Fibroblast of upper back skin (primary cell): ENCODE measurements around the gene NPC1L1.

Experiments
- DNase-seq: peaks from one replicate; pipeline ENCODE4 v3.0.0-alpha.2; 2013

Gene NPC1L1

DNA sequence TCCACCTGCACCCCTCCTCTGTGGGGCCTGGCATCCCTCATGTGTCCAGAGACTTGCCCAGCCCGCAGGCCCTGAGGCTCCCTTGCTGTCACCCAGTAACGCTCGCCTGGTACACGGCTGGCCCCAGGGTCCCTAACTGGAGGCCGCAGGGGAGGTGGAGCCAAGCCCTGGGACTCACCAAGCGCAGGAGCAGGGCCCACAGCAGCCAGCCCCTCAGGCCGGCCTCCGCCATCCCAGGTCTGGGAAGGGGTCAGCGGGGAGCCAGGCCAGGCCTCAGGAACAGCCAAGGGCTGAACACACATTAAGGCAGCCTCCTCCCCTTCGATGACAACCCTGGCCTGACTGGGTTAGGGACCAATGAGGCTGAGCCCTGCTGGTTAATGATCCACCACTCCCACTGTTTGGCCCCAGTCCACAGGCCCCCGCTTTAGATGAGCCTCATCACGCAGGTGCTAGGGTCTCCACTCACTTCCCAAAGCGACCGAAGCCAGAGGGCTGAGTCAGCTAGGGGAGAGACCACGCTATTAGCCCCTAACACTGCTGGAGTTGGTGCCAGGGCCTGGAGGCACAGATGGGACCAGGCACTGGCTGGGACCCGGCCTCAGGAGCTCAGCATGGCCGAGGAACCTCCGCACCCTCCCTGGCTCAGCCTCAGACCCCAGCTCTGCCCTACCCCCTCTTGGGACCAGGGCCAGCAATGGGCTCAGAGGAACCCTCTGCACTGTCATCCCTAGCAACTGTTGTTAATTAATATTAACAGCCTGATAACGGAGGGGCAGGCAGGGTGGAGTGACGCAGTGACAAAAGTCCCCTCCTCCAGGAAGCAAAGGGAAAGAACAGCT is at the start of gene NPC1L1:
NPC1L1 (minus strand) TSS at position 303 of the 842 bp plus-strand sequence; CDS start at position 232, 71 bp downstream.
- DNase-seq: no peak

- no peak for DNase-seq
These were observed 49.8 kb upstream of the NPC1L1 start for GRCh38 chr7:44590910-44591309.

DNA sequence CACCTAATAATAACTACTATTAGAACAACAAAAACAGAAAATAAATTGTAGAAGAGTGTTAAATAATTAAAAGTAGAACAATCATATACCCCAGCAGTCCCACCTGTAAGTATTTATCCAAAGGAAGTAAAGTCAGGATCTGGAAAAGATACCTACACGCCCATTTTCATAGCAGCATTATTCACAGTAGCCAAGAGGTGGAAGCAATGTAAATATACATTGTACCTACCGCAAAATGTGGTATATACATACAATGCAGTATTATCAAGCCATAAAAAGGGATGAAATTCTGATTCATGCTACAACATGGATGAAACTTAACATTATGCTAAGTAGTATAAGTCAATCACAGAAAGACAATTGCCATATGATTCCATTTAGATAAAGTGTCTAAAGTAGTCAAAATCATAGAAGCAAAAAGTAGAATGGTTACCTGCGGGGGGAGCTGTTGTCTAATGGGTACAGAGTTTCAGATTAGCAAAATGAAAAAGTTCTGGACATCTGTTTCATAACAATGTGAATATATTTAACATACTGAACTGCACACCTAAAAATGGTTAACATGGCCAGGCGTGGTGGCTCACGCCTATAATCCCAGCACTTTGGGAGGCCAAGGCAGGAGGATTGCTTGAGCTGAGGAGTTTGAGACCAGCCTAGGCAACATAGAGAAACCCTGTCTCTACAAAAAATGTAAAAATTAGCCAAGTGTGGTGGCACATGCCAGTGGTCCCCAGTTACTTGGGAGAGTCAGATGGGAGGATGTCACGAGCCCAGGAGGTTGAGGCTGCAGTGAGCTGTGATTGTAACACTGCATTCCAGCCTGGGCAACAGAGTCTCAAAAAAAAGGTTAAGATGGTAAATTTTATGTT is 46.9 kb upstream of the NPC1L1 start:
- DNase-seq: peak; percentile 70

DNA sequence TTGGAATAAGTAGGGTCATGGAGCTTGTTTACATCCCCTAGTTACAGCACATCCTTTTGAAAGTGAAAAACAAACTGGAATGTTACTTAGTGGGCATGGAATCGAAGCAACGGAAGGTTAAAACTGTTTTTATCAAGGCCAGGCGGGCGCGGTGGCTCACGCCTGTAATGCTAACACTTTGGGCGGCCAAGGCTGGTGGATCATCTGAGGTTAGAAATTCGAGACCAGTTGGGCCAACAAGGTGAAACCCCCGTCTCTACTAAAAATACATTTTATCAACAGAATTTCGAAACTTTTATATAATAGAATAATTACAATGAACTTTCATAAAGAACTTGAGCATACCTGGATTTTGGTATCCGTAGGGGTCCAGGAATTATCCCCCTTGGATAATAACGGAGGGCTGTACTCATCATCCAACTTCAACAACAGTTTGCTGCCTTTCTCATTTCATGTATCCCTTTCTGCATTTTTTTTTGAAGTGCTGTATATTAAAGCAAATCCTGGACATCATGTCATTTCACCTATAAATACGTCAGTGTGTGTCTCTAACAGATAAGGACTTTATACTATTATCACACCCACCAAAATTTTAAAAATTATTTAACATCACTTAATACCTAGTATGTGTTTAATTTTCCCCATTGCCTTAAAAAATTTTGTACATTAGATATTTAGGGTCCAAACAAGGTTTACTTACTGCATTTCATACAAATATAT is 42.2 kb upstream of the NPC1L1 start:
- DNase-seq: no peak

- peak; percentile 99 for DNase-seq
These were observed 40.9 kb upstream of the NPC1L1 start, which contains the start of gene TMED4 for GRCh38 chr7:44581879-44582603. TMED4 (minus strand) TSS chr7:44582231; CDS start chr7:44582206, 25 bp downstream.

GRCh38 chr7:44580945-44581878 is 40.1 kb upstream of the NPC1L1 start:
- no peak for DNase-seq

DNA sequence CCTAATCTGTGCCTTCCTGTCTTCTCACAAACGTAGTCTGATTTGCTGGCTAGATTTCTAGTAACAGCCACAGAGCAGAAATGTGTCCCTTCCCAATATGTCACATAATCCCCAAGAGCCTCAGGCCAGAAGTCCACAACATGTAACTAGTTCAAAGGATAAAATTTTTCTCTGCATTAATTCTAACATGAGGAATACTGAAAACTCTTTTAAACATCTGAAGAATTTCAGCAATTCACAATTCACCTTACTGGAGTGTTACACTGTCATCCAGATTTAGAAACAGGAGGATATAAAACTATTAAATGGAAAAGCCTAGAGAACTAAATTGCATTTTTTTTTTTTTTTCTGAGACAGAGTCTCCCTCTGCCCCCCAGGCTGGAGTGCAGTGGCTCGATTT is 35.1 kb upstream of the NPC1L1 start:
- no peak for DNase-seq

DNA sequence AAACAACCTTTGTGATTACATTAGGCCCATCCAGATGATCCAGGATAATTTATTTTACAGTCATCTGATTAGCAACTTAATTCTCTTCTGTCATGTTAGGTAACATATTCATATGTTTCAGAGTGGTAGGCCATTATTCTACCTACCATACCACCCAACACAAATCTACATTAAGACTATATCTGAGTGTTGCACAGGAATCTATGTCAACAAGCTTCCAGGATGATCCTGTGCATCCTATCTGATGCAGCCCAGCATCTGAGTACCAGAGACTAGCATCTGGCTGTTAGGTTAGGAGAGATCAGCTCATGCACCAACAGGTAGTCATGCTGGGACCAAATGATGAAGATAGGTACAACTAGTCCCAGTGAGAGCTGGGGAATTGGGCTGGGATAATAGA is 33.9 kb upstream of the NPC1L1 start:
- no peak for DNase-seq

GRCh38 chr7:44574287-44574872 is 33.2 kb upstream of the NPC1L1 start:
- DNase-seq: no peak

DNA sequence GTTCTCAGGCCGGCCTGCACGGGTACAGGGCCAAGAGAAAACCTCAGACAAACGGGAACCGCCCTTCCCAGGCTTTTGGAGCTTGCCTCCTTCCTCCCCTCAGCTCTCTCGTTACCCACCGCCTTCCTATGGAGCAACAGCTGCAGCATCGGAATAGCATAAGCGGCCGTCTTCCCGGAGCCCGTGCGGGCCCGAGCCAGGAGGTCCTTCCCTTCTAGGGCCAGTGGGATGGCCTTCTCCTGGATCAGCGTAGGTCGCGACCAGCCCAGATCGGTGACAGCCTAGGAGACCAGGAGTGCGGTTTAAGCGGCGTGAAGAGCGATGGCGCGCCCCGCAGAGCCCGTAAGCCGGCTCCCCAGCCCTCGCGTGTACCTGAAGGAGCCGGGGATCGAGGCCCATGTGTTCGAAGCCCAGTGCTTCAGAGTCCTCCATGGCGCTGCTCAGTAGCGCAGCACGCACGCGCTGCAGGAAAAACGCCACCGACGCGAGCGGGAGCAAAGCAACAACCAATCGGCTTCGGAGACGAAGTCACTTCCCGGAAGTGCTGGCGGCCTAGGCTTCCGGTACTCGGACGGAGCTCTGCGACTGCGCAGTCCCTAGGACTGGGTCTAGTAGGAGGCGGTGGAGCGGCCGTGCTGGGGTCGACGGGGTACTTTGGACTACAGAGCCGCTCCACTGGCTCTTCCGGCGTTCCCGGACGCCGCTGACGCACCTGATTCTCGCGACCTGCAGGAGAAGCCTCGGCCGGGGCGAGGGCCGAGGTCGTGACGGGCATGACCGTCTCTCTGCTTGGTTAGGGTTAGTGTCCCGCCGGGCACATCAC is 32.5 kb upstream of the NPC1L1 start, which contains the start of gene DDX56:
DDX56 (minus strand) TSS at position 445 of the 823 bp plus-strand sequence; CDS start at position 432, 13 bp downstream.
- peak; percentile 94 for DNase-seq

DNA sequence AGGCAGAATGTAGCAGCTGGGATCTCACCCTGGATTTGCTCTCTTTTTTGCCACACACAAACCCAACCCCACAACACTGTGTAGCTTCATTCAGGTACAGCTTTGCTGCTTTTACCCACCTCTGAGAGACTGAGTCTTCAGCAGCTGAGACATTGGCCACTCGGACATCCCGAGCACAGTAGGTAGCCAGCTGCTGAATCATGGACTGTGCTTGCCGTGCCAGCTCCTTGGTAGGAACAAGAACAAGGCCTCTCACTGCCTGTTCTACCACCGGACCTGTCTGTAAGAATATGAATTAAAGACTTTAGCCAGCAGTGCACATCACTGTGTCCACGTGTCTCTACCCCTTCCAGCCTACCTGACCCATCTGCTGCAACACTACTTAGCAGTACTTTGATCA is 31.6 kb upstream of the NPC1L1 start:
- DNase-seq: no peak

- no peak for DNase-seq
These were observed 28.8 kb upstream of the NPC1L1 start for GRCh38 chr7:44569959-44570358.

GRCh38 chr7:44568771-44569560 is 27.8 kb upstream of the NPC1L1 start:
- DNase-seq: no peak

DNA sequence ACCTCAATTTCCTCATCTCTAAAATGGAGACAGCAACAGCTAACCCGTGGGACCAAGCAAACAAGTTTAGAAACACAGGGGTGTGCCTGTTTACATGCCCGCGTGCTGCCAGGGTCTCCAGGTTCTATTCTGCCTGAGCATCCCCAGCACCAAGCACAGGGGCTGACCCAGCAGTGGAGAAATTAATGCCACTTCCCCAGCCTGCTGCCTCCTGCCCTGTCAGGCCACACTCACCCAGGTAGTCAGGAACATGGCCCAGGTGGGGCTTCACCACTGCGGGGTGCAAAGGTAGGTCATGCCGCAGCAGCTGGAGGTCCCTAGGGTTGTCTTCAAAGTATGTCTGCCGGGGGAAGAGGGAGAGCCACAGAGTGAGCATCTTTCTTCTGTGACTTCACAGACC is 26.8 kb upstream of the NPC1L1 start:
- DNase-seq: no peak

DNA sequence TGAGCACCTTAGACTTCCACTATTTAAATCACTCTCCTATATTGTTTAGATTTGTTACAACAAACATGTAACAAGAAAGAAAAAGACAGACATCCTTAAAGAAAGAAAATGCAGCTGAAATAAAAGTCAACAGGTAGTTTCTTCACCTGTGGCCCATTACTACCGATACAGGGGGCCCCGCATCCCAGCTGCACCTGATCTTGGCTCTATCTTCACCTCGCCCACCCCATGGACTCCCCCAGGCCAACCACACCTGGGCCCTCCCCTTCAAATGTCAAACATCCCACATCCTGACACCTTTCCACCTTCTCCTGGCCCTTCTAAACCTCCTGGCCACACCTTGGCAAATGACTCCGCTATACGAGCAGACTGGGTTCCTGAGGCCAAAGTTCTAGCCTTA is 25.6 kb upstream of the NPC1L1 start:
- no peak for DNase-seq

- no peak for DNase-seq
These were observed 24.8 kb upstream of the NPC1L1 start for GRCh38 chr7:44565795-44566559.

DNA sequence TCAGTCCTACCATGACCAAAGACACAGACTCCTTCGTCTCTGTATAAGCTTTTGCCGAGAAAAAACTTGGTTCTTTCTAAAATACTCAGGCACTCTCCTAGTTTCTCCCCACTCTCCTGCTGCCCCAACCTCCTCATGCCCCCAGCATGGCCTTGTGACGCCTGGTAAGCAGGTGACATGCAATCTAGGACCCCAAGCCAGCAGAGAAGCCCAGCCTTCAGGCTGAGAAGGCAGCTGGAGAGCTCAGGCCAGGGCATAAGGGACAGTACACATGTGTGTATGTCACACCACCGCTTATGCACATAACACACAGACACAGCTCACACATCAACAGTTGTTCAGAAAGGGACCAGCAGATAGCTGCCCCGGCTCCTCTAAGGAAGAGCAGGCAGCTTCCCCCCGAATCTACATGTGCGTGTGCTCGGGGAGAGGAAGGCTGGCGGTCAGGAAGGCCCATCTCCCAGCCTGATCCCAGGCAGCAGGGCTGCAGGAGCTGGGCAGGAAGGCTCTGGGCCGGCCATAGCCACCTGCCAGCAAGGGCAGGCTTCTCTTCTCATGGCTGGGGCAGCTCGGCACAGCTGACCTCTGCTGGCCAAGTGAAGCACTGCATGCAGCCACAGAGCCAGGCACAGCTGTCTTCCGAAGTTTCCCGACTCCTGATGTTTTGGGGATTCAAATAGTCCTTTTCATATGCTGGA is 24.1 kb upstream of the NPC1L1 start:
- peak; percentile 45 for DNase-seq
